SK-N-SH (cell line): Measurements from ENCODE around the gene PIEZO2.

Experiments used
- EZH2phosphoT487 ChIP-seq: fragments of 200-600 bp; sonication (generic); IDR thresholded peaks from 2 replicates; pipeline ENCODE4 v1.6.1; 2017; ENCODE audit warnings: low read depth, mixed run types, mild to moderate bottlenecking, antibody characterized with exemption, moderate library complexity, borderline replicate concordance
- FOXJ3 ChIP-seq: sonication (generic); formaldehyde crosslinking; IDR thresholded peaks from 2 replicates; pipeline ENCODE4 v1.5.1; 2020; ENCODE audit warnings: mild to moderate bottlenecking, missing genetic modification reagents
- RCOR1 ChIP-seq: fragments of 150-350 bp; IDR thresholded peaks from 2 replicates; pipeline ENCODE4 v1.6.1; 2017; ENCODE audit warnings: antibody characterized with exemption, low read length
- TF ChIP-seq, protein P1 (sequence below): fragments of 200-600 bp; sonication (generic); IDR thresholded peaks from 2 replicates; pipeline ENCODE4 v1.6.1; 2017; ENCODE audit warnings: antibody characterized with exemption, mild to moderate bottlenecking, moderate library complexity
- TF ChIP-seq, protein P2 (sequence below): IDR thresholded peaks from 2 replicates; pipeline ENCODE4 v1.6.1; 2012; ENCODE audit warnings: mild to moderate bottlenecking, low read depth, low read length, moderate library complexity

DNA sequence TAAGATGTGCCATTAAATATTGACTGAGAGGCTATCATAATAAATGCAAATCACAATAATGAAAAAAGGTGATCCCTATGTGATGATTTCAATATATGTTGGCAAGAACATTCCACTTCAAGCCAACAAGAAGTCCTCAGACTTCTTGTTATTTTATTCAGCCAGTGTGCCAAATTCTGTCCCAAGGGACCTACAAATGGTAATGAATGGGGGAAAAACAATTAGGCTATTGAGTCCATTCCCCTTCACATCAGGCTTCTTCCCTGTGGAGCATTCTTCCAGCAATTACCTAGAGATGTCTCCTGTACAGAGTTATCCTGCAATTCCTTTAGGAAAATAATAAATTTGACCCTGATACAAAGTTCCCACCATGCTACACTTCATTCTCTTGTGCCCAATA, 144.4 kb downstream of the PIEZO2 start:
- TF ChIP-seq, protein P1, sequence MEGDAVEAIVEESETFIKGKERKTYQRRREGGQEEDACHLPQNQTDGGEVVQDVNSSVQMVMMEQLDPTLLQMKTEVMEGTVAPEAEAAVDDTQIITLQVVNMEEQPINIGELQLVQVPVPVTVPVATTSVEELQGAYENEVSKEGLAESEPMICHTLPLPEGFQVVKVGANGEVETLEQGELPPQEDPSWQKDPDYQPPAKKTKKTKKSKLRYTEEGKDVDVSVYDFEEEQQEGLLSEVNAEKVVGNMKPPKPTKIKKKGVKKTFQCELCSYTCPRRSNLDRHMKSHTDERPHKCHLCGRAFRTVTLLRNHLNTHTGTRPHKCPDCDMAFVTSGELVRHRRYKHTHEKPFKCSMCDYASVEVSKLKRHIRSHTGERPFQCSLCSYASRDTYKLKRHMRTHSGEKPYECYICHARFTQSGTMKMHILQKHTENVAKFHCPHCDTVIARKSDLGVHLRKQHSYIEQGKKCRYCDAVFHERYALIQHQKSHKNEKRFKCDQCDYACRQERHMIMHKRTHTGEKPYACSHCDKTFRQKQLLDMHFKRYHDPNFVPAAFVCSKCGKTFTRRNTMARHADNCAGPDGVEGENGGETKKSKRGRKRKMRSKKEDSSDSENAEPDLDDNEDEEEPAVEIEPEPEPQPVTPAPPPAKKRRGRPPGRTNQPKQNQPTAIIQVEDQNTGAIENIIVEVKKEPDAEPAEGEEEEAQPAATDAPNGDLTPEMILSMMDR, result no peak
- TF ChIP-seq, protein P2, sequence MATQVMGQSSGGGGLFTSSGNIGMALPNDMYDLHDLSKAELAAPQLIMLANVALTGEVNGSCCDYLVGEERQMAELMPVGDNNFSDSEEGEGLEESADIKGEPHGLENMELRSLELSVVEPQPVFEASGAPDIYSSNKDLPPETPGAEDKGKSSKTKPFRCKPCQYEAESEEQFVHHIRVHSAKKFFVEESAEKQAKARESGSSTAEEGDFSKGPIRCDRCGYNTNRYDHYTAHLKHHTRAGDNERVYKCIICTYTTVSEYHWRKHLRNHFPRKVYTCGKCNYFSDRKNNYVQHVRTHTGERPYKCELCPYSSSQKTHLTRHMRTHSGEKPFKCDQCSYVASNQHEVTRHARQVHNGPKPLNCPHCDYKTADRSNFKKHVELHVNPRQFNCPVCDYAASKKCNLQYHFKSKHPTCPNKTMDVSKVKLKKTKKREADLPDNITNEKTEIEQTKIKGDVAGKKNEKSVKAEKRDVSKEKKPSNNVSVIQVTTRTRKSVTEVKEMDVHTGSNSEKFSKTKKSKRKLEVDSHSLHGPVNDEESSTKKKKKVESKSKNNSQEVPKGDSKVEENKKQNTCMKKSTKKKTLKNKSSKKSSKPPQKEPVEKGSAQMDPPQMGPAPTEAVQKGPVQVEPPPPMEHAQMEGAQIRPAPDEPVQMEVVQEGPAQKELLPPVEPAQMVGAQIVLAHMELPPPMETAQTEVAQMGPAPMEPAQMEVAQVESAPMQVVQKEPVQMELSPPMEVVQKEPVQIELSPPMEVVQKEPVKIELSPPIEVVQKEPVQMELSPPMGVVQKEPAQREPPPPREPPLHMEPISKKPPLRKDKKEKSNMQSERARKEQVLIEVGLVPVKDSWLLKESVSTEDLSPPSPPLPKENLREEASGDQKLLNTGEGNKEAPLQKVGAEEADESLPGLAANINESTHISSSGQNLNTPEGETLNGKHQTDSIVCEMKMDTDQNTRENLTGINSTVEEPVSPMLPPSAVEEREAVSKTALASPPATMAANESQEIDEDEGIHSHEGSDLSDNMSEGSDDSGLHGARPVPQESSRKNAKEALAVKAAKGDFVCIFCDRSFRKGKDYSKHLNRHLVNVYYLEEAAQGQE, result no peak
- TF ChIP-seq EZH2phosphoT487 (no peak), FOXJ3 (CRISPR knock-in tag) (no peak), RCOR1 (no peak)
